ENCODE data around the gene PSMD1. TPM values are rescaled to one million over a fixed set of nuclear protein-coding genes. Genes with fewer than 3 reads are reported as not detected.

The PSMD1 gene
- total and polyA plus RNA-seq, 2 experiments from 2014 or later: 102 to 106 TPM

GRCh38 chr2:231201475-231201814 is 144.8 kb downstream of the PSMD1 start:
- TF ChIP-seq EZH2phosphoT487 (IDR thresholded peaks at IDR 0.05; ENCODE audit: insufficient read depth, low read depth) (no peak), EZH2 (IDR thresholded peaks at IDR 0.05; ENCODE audit: insufficient read depth, poor library complexity, severe bottlenecking) (no peak)
- no peak overlapping the region for H3K4me3 ChIP-seq
- H3K27ac ChIP-seq: no peak overlapping the region
- H3K36me3 ChIP-seq (ENCODE audit: low read depth): no peaks in the 10 kb centered on the region
- 65 to 72% methylated on average over 4 of the region's 4 CpGs for WGBS, 2 experiments (ENCODE audit: low coverage in 1 of 2, low lambda C conversion rate in 2 of 2, missing lambda C conversion rate in 2 of 2)
- H3K9me3 ChIP-seq (ENCODE audit: low read depth): no peaks in the 10 kb centered on the region
- no peak overlapping the region for H3K9ac ChIP-seq
- H3K27me3 ChIP-seq (replicated peaks; ENCODE audit: insufficient read depth): no peaks in the 10 kb centered on the region
- H3K4me1 ChIP-seq (ENCODE audit: insufficient read depth): peaks cover 25% of the 10 kb centered on the region
- no peaks in the 10 kb centered on the region for H3K9me2 ChIP-seq (ENCODE audit: insufficient read depth)
- no peak for DNase-seq
- in situ Hi-C loops (cut with MboI): no loop called here
- H3K79me2 ChIP-seq (ENCODE audit: insufficient read depth): peaks cover 64% of the 10 kb centered on the region
- H2AFZ ChIP-seq: no peak overlapping the region
- peaks cover 6% of the 10 kb centered on the region for H3F3A ChIP-seq (ENCODE audit: insufficient read depth)
- H4K20me1 ChIP-seq (ENCODE audit: insufficient read depth): no peaks in the 10 kb centered on the region
- H3K4me2 ChIP-seq (ENCODE audit: unreplicated experiment): no peak overlapping the region

DNA sequence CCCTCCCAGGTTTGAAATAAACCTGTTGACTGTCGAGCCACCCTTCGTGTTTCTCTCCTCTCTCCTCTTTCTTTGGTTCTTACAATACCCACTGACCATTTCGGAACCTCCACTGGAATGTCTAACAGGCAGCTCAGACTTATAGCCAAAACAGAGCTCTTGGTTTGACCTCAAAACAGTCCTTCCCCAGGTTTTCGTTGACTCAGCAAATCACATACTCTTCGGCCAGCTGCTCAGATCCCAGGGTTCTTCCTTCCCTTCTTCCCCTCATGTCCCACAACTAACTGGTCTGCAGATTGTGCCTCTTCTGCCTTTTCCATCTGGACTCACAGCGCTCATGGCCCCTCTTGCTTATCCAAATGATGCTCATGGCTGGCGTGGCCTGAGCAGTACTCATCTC is 146.4 kb downstream of the PSMD1 start:
- H3K79me2 ChIP-seq (ENCODE audit: insufficient read depth): peaks cover 64% of the 10 kb centered on the region
- no peaks in the 10 kb centered on the region for H3K9me2 ChIP-seq (ENCODE audit: insufficient read depth)

DNA sequence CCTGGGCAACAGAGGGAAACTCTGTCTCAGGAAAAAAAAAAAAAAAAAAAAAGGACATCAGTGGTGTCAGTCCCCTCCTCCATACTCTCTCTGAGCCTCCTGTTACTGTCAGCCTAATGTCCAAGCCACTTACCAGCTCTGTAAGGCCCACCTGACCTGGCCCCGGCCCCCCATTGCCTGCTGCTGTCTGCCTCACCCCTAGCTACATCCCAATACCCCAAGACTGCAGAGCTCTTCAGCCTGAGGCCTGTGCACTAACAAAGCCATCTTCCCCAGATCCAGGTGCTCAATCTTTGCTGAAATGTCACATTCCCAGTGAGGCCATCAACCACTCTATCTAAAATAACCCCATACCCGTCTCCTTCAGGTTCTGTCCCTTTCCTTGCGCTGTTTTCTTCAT is 147.5 kb downstream of the PSMD1 start:
- Histone ChIP-seq H4K20me1 (ENCODE audit: insufficient read depth) (no peaks in the 10 kb centered on the region), H3K27ac (no peak overlapping the region), H3K4me2 (ENCODE audit: unreplicated experiment) (no peak overlapping the region), H3K9ac (no peak overlapping the region), H2AFZ (no peak overlapping the region), H3K9me2 (ENCODE audit: insufficient read depth) (no peaks in the 10 kb centered on the region), H3K4me1 (ENCODE audit: insufficient read depth) (peaks cover 25% of the 10 kb centered on the region), H3K79me2 (ENCODE audit: insufficient read depth) (peaks cover 64% of the 10 kb centered on the region), H3K4me3 (no peak overlapping the region), H3F3A (ENCODE audit: insufficient read depth) (peaks cover 2% of the 10 kb centered on the region), H3K9me3 (ENCODE audit: low read depth) (no peaks in the 10 kb centered on the region), H3K27me3 (replicated peaks; ENCODE audit: insufficient read depth) (no peaks in the 10 kb centered on the region), H3K36me3 (ENCODE audit: low read depth) (no peaks in the 10 kb centered on the region)
- TF ChIP-seq EZH2phosphoT487 (IDR thresholded peaks at IDR 0.05; ENCODE audit: insufficient read depth, low read depth) (no peak), EZH2 (IDR thresholded peaks at IDR 0.05; ENCODE audit: insufficient read depth, poor library complexity, severe bottlenecking) (no peak)
- DNase-seq: no peak
- 95 to 98% methylated on average over 3 of the region's 3 CpGs for WGBS, 2 experiments (ENCODE audit: low coverage in 1 of 2, low lambda C conversion rate in 2 of 2, missing lambda C conversion rate in 2 of 2)
- in situ Hi-C loops (cut with MboI): no loop called here

More for the DNA sequence above, 146.4 kb downstream of the PSMD1 start:
- Histone ChIP-seq H3K27me3 (replicated peaks; ENCODE audit: insufficient read depth) (no peaks in the 10 kb centered on the region), H3K4me1 (ENCODE audit: insufficient read depth) (peaks cover 25% of the 10 kb centered on the region), H3K4me2 (ENCODE audit: unreplicated experiment) (no peak overlapping the region), H4K20me1 (ENCODE audit: insufficient read depth) (no peaks in the 10 kb centered on the region), H3K36me3 (ENCODE audit: low read depth) (no peaks in the 10 kb centered on the region), H3K9me3 (ENCODE audit: low read depth) (no peaks in the 10 kb centered on the region), H3K9ac (no peak overlapping the region), H2AFZ (no peak overlapping the region), H3K4me3 (no peak overlapping the region), H3F3A (ENCODE audit: insufficient read depth) (peaks cover 6% of the 10 kb centered on the region), H3K27ac (no peak overlapping the region)
- no peak for TF ChIP-seq EZH2 (IDR thresholded peaks at IDR 0.05; ENCODE audit: insufficient read depth, poor library complexity, severe bottlenecking)
- TF ChIP-seq EZH2phosphoT487 (IDR thresholded peaks at IDR 0.05; ENCODE audit: insufficient read depth, low read depth): no peak
- in situ Hi-C loops (cut with MboI): no loop called here
- DNase-seq: no peak
- 98 to 99% methylated on average over 7 of the region's 7 CpGs for WGBS, 2 experiments (ENCODE audit: low coverage in 1 of 2, low lambda C conversion rate in 2 of 2, missing lambda C conversion rate in 2 of 2)

DNA sequence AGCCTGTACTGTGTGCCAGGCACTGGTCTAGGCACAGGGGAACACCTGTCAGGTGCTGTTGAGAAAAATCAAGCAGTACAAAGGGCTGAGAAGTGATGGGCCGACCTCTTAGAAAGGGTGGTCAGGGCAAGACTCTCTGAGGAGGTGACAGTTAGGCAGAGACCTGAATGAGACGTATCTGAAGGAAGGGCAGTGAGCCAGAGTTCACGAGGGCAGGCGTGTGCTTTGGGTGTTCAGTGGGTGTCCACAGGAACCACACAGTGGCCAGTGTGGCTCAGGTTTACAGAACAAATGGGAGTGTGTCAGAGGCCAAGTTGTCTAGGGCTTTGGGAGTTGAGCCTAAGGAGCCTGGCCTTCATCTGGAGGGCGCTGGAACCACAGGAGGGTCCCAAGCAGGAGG is 147.9 kb downstream of the PSMD1 start:
- DNase-seq: no peak
- no peak overlapping the region for H3K27ac ChIP-seq
- in situ Hi-C loops (cut with MboI): no loop called here
- H3K4me2 ChIP-seq (ENCODE audit: unreplicated experiment): no peak overlapping the region
- no peak overlapping the region for H3K9ac ChIP-seq
- H3K9me2 ChIP-seq (ENCODE audit: insufficient read depth): no peaks in the 10 kb centered on the region
- H3K4me3 ChIP-seq: no peak overlapping the region
- H3K9me3 ChIP-seq (ENCODE audit: low read depth): no peaks in the 10 kb centered on the region
- H3K36me3 ChIP-seq (ENCODE audit: low read depth): no peaks in the 10 kb centered on the region
- H3K27me3 ChIP-seq (replicated peaks; ENCODE audit: insufficient read depth): no peaks in the 10 kb centered on the region
- H2AFZ ChIP-seq: no peak overlapping the region
- no peak for TF ChIP-seq EZH2 (IDR thresholded peaks at IDR 0.05; ENCODE audit: insufficient read depth, poor library complexity, severe bottlenecking)
- TF ChIP-seq EZH2phosphoT487 (IDR thresholded peaks at IDR 0.05; ENCODE audit: insufficient read depth, low read depth): no peak
- H3K79me2 ChIP-seq (ENCODE audit: insufficient read depth): peaks cover 63% of the 10 kb centered on the region
- peaks cover 20% of the 10 kb centered on the region for H3K4me1 ChIP-seq (ENCODE audit: insufficient read depth)
- WGBS, 2 experiments (ENCODE audit: low coverage in 1 of 2, low lambda C conversion rate in 2 of 2, missing lambda C conversion rate in 2 of 2): 95 to 97% methylated on average over 5 of the region's 5 CpGs
- H4K20me1 ChIP-seq (ENCODE audit: insufficient read depth): no peaks in the 10 kb centered on the region
- no peaks in the 10 kb centered on the region; the same call in 1 of the 2 replicates for H3F3A ChIP-seq (ENCODE audit: insufficient read depth)

- peaks cover 11% of the 10 kb centered on the region for H3K36me3 ChIP-seq (ENCODE audit: low read depth)
- no peak overlapping the region for H3K4me3 ChIP-seq
- no peaks in the 10 kb centered on the region for H4K20me1 ChIP-seq (ENCODE audit: insufficient read depth)
- 98% methylated on average over 4 of the region's 4 CpGs for WGBS, 2 experiments (ENCODE audit: low coverage in 1 of 2, low lambda C conversion rate in 2 of 2, missing lambda C conversion rate in 2 of 2)
- no peak overlapping the region for H3K27ac ChIP-seq
- H3K27me3 ChIP-seq (replicated peaks; ENCODE audit: insufficient read depth): no peaks in the 10 kb centered on the region
- DNase-seq: no peak
- peaks cover 32% of the 10 kb centered on the region for H3K79me2 ChIP-seq (ENCODE audit: insufficient read depth)
- H3K4me1 ChIP-seq (ENCODE audit: insufficient read depth): no peaks in the 10 kb centered on the region
- no peak overlapping the region for H2AFZ ChIP-seq
- H3K9ac ChIP-seq: no peak overlapping the region
- H3K4me2 ChIP-seq (ENCODE audit: unreplicated experiment): no peak overlapping the region
- no peak for TF ChIP-seq EZH2 (IDR thresholded peaks at IDR 0.05; ENCODE audit: insufficient read depth, poor library complexity, severe bottlenecking)
- no peak for TF ChIP-seq EZH2phosphoT487 (IDR thresholded peaks at IDR 0.05; ENCODE audit: insufficient read depth, low read depth)
- H3K9me2 ChIP-seq (ENCODE audit: insufficient read depth): no peaks in the 10 kb centered on the region
- no peaks in the 10 kb centered on the region for H3F3A ChIP-seq (ENCODE audit: insufficient read depth)
- in situ Hi-C loops (cut with MboI): no loop called here
- no peaks in the 10 kb centered on the region for H3K9me3 ChIP-seq (ENCODE audit: low read depth)
Measured at GRCh38 chr2:231207734-231208133, 151.1 kb downstream of the PSMD1 start.

Measured in GM23248 (cell line).